Effector memory CD8-positive, alpha-beta T cell (primary cell): ENCODE results near the gene IQCK.

Experiments
- ATAC-seq: fragments of 150-1000 bp; cut with Tn5 transposase; replicated peaks from 2 replicates; pipeline ENCODE4 v1.10.0; 2021; ENCODE audit warnings: mild to moderate bottlenecking, moderate library complexity
- DNase-seq, 3 experiments: peaks; one replicate each; pipeline ENCODE4 v3.0.0; 2021
- H3K27ac Mint-ChIP-seq, 2 donors: one replicate each; pipeline ENCODE4 v1.8.0; 2022; ENCODE audit warnings: mild to moderate bottlenecking in 2 of 2, mixed read lengths in 2 of 2, moderate library complexity in 2 of 2
- H3K27me3 Mint-ChIP-seq, 2 donors: one replicate each; pipeline ENCODE4 v1.8.0; 2022; ENCODE audit warnings: mixed read lengths in 2 of 2
- H3K36me3 Mint-ChIP-seq: one replicate; pipeline ENCODE4 v1.8.0; 2022; ENCODE audit warnings: mild to moderate bottlenecking, moderate library complexity, mixed read lengths; ENCODE audit not compliant: insufficient read depth
- H3K4me1 Mint-ChIP-seq, 2 donors: one replicate each; pipeline ENCODE4 v1.8.0; 2022; ENCODE audit warnings: low read depth in 2 of 2, mixed read lengths in 2 of 2
- H3K4me3 Mint-ChIP-seq, 2 donors: one replicate each; pipeline ENCODE4 v1.8.0; 2022; ENCODE audit warnings: mild to moderate bottlenecking in 2 of 2, mixed read lengths in 2 of 2, moderate library complexity in 2 of 2
- H3K9me3 Mint-ChIP-seq, 2 donors: one replicate each; pipeline ENCODE4 v1.8.0; 2022; ENCODE audit warnings: mixed read lengths in 2 of 2

The IQCK gene

GRCh38 chr16:19872179-19872863 lies 154.2 kb downstream of the IQCK start:
- Mint-ChIP-seq H3K27ac (peak overlapping the region in 1 of 2 donors; percentile 47), H3K4me1 (peaks cover 0 to 2% of the 10 kb centered on the region in 2 donors), H3K36me3 (no peaks in the 10 kb centered on the region), H3K9me3 (no peaks in the 10 kb centered on the region), H3K4me3 (no peak overlapping the region), H3K27me3 (peaks cover 18 to 44% of the 10 kb centered on the region in 2 donors)
- DNase-seq: no peak
- no peak for ATAC-seq

GRCh38 chr16:19872935-19873334 lies 154.9 kb downstream of the IQCK start:
- Mint-ChIP-seq H3K9me3 (no peaks in the 10 kb centered on the region), H3K27me3 (peaks cover 15 to 43% of the 10 kb centered on the region in 2 donors), H3K4me3 (no peak overlapping the region), H3K4me1 (peaks cover 0 to 2% of the 10 kb centered on the region in 2 donors), H3K27ac (no peak overlapping the region), H3K36me3 (no peaks in the 10 kb centered on the region)
- no peak for DNase-seq
- ATAC-seq: no peak

- Mint-ChIP-seq H3K4me3 (no peak overlapping the region), H3K27ac (no peak overlapping the region), H3K9me3 (no peaks in the 10 kb centered on the region), H3K4me1 (peaks cover 0 to 2% of the 10 kb centered on the region in 2 donors), H3K36me3 (no peaks in the 10 kb centered on the region), H3K27me3 (peaks cover 9 to 38% of the 10 kb centered on the region in 2 donors)
- no peak for DNase-seq
- no peak for ATAC-seq
Measured at GRCh38 chr16:19874026-19874425, 156.0 kb downstream of the IQCK start.

GRCh38 chr16:19874851-19875546 lies 156.9 kb downstream of the IQCK start:
- no peak for ATAC-seq
- no peak overlapping the region for H3K4me3 Mint-ChIP-seq
- peaks cover 9 to 45% of the 10 kb centered on the region in 2 donors for H3K27me3 Mint-ChIP-seq
- DNase-seq: no peak
- H3K36me3 Mint-ChIP-seq: no peaks in the 10 kb centered on the region
- H3K27ac Mint-ChIP-seq: no peak overlapping the region
- no peaks in the 10 kb centered on the region for H3K9me3 Mint-ChIP-seq
- peaks cover 0 to 2% of the 10 kb centered on the region in 2 donors for H3K4me1 Mint-ChIP-seq

- H3K4me1 Mint-ChIP-seq: peaks cover 0 to 2% of the 10 kb centered on the region in 2 donors
- H3K27ac Mint-ChIP-seq: no peak overlapping the region
- H3K4me3 Mint-ChIP-seq: no peak overlapping the region
- DNase-seq (no peak), ATAC-seq (no peak)
- H3K9me3 Mint-ChIP-seq: no peaks in the 10 kb centered on the region
- no peaks in the 10 kb centered on the region for H3K36me3 Mint-ChIP-seq
- H3K27me3 Mint-ChIP-seq: peaks cover 11 to 49% of the 10 kb centered on the region in 2 donors
Measured at GRCh38 chr16:19875900-19876299, 157.8 kb downstream of the IQCK start.

GRCh38 chr16:19876501-19877059 lies 158.5 kb downstream of the IQCK start:
- peaks cover 18 to 56% of the 10 kb centered on the region in 2 donors for H3K27me3 Mint-ChIP-seq
- H3K4me1 Mint-ChIP-seq: peaks cover 0 to 2% of the 10 kb centered on the region in 2 donors
- no peaks in the 10 kb centered on the region for H3K36me3 Mint-ChIP-seq
- DNase-seq (no peak), ATAC-seq (no peak)
- H3K4me3 Mint-ChIP-seq: no peak overlapping the region
- H3K9me3 Mint-ChIP-seq: no peaks in the 10 kb centered on the region
- no peak overlapping the region for H3K27ac Mint-ChIP-seq

GRCh38 chr16:19878757-19879156 lies 160.7 kb downstream of the IQCK start:
- H3K27ac Mint-ChIP-seq: no peak overlapping the region
- DNase-seq: no peak
- H3K4me1 Mint-ChIP-seq: peaks cover 4 to 7% of the 10 kb centered on the region in 2 donors
- no peaks in the 10 kb centered on the region for H3K9me3 Mint-ChIP-seq
- H3K4me3 Mint-ChIP-seq: no peak overlapping the region
- no peaks in the 10 kb centered on the region for H3K36me3 Mint-ChIP-seq
- peaks cover 38 to 77% of the 10 kb centered on the region in 2 donors for H3K27me3 Mint-ChIP-seq
- ATAC-seq: no peak

- no peaks in the 10 kb centered on the region for H3K36me3 Mint-ChIP-seq
- no peaks in the 10 kb centered on the region for H3K9me3 Mint-ChIP-seq
- DNase-seq (no peak), ATAC-seq (no peak)
- H3K27me3 Mint-ChIP-seq: peaks cover 38 to 77% of the 10 kb centered on the region in 2 donors
- H3K4me1 Mint-ChIP-seq: peaks cover 5 to 7% of the 10 kb centered on the region in 2 donors
- H3K4me3 Mint-ChIP-seq: no peak overlapping the region
- H3K27ac Mint-ChIP-seq: no peak overlapping the region
Measured at GRCh38 chr16:19879241-19879792, 161.2 kb downstream of the IQCK start.

- no peak for DNase-seq
- H3K36me3 Mint-ChIP-seq: peaks cover 3% of the 10 kb centered on the region
Measured at GRCh38 chr16:19881028-19881427, 163.0 kb downstream of the IQCK start.

GRCh38 chr16:19881783-19882182 lies 163.7 kb downstream of the IQCK start:
- Mint-ChIP-seq H3K9me3 (no peaks in the 10 kb centered on the region), H3K27ac (no peak overlapping the region), H3K36me3 (peaks cover 3% of the 10 kb centered on the region), H3K4me1 (peaks cover 19 to 24% of the 10 kb centered on the region in 2 donors), H3K27me3 (peaks cover 45 to 83% of the 10 kb centered on the region in 2 donors), H3K4me3 (no peak overlapping the region)
- ATAC-seq (no peak), DNase-seq (no peak)

More at GRCh38 chr16:19881028-19881427, 163.0 kb downstream of the IQCK start:
- Mint-ChIP-seq H3K27ac (no peak overlapping the region), H3K4me1 (peaks cover 16 to 19% of the 10 kb centered on the region in 2 donors), H3K4me3 (no peak overlapping the region), H3K9me3 (no peaks in the 10 kb centered on the region), H3K27me3 (peaks cover 49 to 85% of the 10 kb centered on the region in 2 donors)
- ATAC-seq: no peak

- Mint-ChIP-seq H3K27me3 (peaks cover 45 to 79% of the 10 kb centered on the region in 2 donors), H3K4me3 (no peak overlapping the region), H3K27ac (no peak overlapping the region), H3K36me3 (peaks cover 3% of the 10 kb centered on the region), H3K9me3 (no peaks in the 10 kb centered on the region), H3K4me1 (peaks cover 19 to 24% of the 10 kb centered on the region in 2 donors)
- DNase-seq (no peak), ATAC-seq (no peak)
Measured at GRCh38 chr16:19882186-19882585, 164.1 kb downstream of the IQCK start.

GRCh38 chr16:19882646-19883045 lies 164.6 kb downstream of the IQCK start:
- no peak for ATAC-seq
- H3K4me3 Mint-ChIP-seq: no peak overlapping the region
- H3K36me3 Mint-ChIP-seq: peaks cover 3% of the 10 kb centered on the region
- H3K4me1 Mint-ChIP-seq: peaks cover 19 to 24% of the 10 kb centered on the region in 2 donors
- H3K27ac Mint-ChIP-seq: no peak overlapping the region
- DNase-seq: no peak
- H3K27me3 Mint-ChIP-seq: peaks cover 45 to 74% of the 10 kb centered on the region in 2 donors
- H3K9me3 Mint-ChIP-seq: no peaks in the 10 kb centered on the region

- H3K27me3 Mint-ChIP-seq: peaks cover 45 to 73% of the 10 kb centered on the region in 2 donors
- ATAC-seq (no peak), DNase-seq (no peak)
- peaks cover 3% of the 10 kb centered on the region for H3K36me3 Mint-ChIP-seq
- H3K4me1 Mint-ChIP-seq: peaks cover 19 to 24% of the 10 kb centered on the region in 2 donors
- no peak overlapping the region for H3K27ac Mint-ChIP-seq
- peak overlapping the region; percentile 84 to 85 for H3K4me3 Mint-ChIP-seq
- H3K9me3 Mint-ChIP-seq: no peaks in the 10 kb centered on the region
Measured at GRCh38 chr16:19883296-19883965, 165.4 kb downstream of the IQCK start.
